A549 (cell line): Measurements from ENCODE around the gene LIMA1. TPM values are rescaled to one million over a fixed set of nuclear protein-coding genes. Genes with fewer than 3 reads are reported as not detected.
A peak's percentile ranks its signal among the peaks of the same experiment; 100 is the strongest.

Source experiments
- ATAC-seq, 2 experiments: fragments of 200-7000 bp in 1 of 2; fragments of >200 bp in 1 of 2; cut with Nextera tagmentation in 1 of 2; cut with Tn5 transposase in 1 of 2; 3 replicates each; pipeline versions ENCODE4 v1.8.0 to v1.9.1; 2018 to 2020; ENCODE audit warnings: mild to moderate bottlenecking in 1 of 2, moderate library complexity in 1 of 2
- CTCF ChIA-PET: fragments of 300-600 bp; sonication (Branson Sonifier 250); formaldehyde crosslinking; extraction: SDS; loops from one replicate; lab custom pipeline; 2021; ENCODE audit warnings: antibody characterized with exemption, inconsistent platforms; lab: Yijun Ruan, JAX
- POLR2A ChIA-PET: fragments of 350-600 bp; formaldehyde crosslinking; extraction: SDS; loops from one replicate; lab custom pipeline; 2021; ENCODE audit warnings: antibody characterized with exemption, inconsistent platforms; lab: Yijun Ruan, JAX
- DNase-seq, 2 experiments: peaks; one replicate each; pipeline versions ENCODE4 v3.0.0 to v3.0.0-alpha.2; 2011 to 2016; ENCODE audit warnings: low read depth in 1 of 2, low spot score in 1 of 2
- FAIRE-seq: peaks from 2 replicates; lab custom pipeline; 2011; peaks lifted over from hg19 to GRCh38; lab: Jason Lieb, UNC
- H3K27ac ChIP-seq, 2 experiments: fragments of >200 bp; sonication (Bioruptor Twin); formaldehyde crosslinking; 3 replicates each; pipeline ENCODE4 v1.5.1; 2016 to 2017
- H3K4me1 ChIP-seq: fragments of >200 bp; sonication (Bioruptor Twin); formaldehyde crosslinking; 3 replicates; pipeline ENCODE4 v1.6.1; 2016
- H3K4me2 ChIP-seq: fragments of >200 bp; sonication (Bioruptor Twin); formaldehyde crosslinking; 3 replicates; pipeline ENCODE4 v1.6.1; 2016
- H3K4me3 ChIP-seq: fragments of >200 bp; sonication (Bioruptor Twin); formaldehyde crosslinking; 3 replicates; pipeline ENCODE4 v1.5.1; 2016
- H3K9me3 ChIP-seq: fragments of >200 bp; sonication (Bioruptor Twin); formaldehyde crosslinking; 3 replicates; pipeline ENCODE4 v1.6.1; 2016
- CEBPB ChIP-seq, 2 experiments: fragments of >200 bp in 1 of 2; sonication (Bioruptor Twin) in 1 of 2; formaldehyde crosslinking in 1 of 2; IDR thresholded peaks; 2 replicates each; pipeline ENCODE4 v1.6.1; 2012 to 2016
- HEYL ChIP-seq: fragments of 250-450 bp; sonication (Bioruptor Pico); IDR thresholded peaks from 2 replicates; pipeline ENCODE4 v1.8.0; 2021; ENCODE audit warnings: mild to moderate bottlenecking, moderate library complexity
- HOXA7 ChIP-seq: fragments of 250-450 bp; sonication (Bioruptor Pico); IDR thresholded peaks from 2 replicates; pipeline ENCODE4 v1.5.0; 2020; ENCODE audit warnings: mild to moderate bottlenecking, moderate library complexity
- MAFK ChIP-seq: fragments of 450-650 bp; IDR thresholded peaks from 2 replicates; pipeline ENCODE4 v1.6.1; 2014; ENCODE audit not compliant: partially characterized antibody
- MAX ChIP-seq: IDR thresholded peaks from 2 replicates; pipeline ENCODE4 v1.6.1; 2012
- MAZ ChIP-seq: fragments of 150-350 bp; IDR thresholded peaks from 2 replicates; pipeline ENCODE4 v1.6.1; 2014; ENCODE audit warnings: antibody characterized with exemption, low read depth, low read length, borderline replicate concordance
- NFE2L2 ChIP-seq: fragments of 150-350 bp; conservative IDR thresholded peaks from 2 replicates; pipeline ENCODE4 v1.6.1; 2014; ENCODE audit warnings: low read length
- POLR2A ChIP-seq: IDR thresholded peaks from 2 replicates; pipeline ENCODE4 v1.6.1; 2012; ENCODE audit warnings: mild to moderate bottlenecking, low read length
- TP53 ChIP-seq: fragments of 250-450 bp; sonication (Bioruptor Pico); IDR thresholded peaks from 2 replicates; pipeline ENCODE4 v1.5.0; 2021; ENCODE audit warnings: mild to moderate bottlenecking, moderate library complexity
- WGBS: methylation state at CpG from one replicate; pipeline ENCODE4 v1.1.6; 2017; ENCODE audit errors: missing lambda C conversion rate; 5-methylcytosine and 5-hydroxymethylcytosine counted together
- polyA plus RNA-seq, 4 experiments: library from polyadenylated mRNA; depleted of rRNA in 3 of 4; stranded (reverse); fragments of >200 nt; fragmentation: RNase III in 1 of 4; extraction: RNeasy Plus Mini Kit Qiagen cat#74134 plus additional on column Dnase treatment in 1 of 4; gene quantifications; 2 replicates in 3 of 4; 3 replicates in 1 of 4; pipeline ENCODE4 v1.2.3, GENCODE V29; 2011 to 2017
- TF ChIP-seq, protein P1 (sequence below): fragments of 150-350 bp; IDR thresholded peaks from 2 replicates; pipeline ENCODE4 v1.6.1; 2014; ENCODE audit warnings: low read depth, mild to moderate bottlenecking, low read length
- TF ChIP-seq, protein P2 (sequence below): fragments of >200 bp; sonication (Bioruptor Twin); formaldehyde crosslinking; IDR thresholded peaks from 3 replicates; pipeline ENCODE4 v1.6.1; 2016
- TF ChIP-seq, protein P3 (sequence below): fragments of >200 bp; sonication (Bioruptor Twin); formaldehyde crosslinking; IDR thresholded peaks from 2 replicates; pipeline ENCODE4 v1.6.1; 2016

LIMA1 gene
- polyA plus RNA-seq, 2 of the 4 experiments (the other 2 are of a cell fraction): 9.0 to 23.4 TPM

GRCh38 chr12:50222275-50222783 is 61.0 kb downstream of the LIMA1 start:
- peak overlapping the region; percentile 6; the same call in 1 of the 3 replicates for H3K4me3 ChIP-seq
- POLR2A ChIA-PET: interaction anchor here (0.7 to 2.8 kb wide), 6 partner anchors 10 to 179 kb away, joined by 3 to 13 read pairs (median 5); partner anchors contain the start of genes LARP4 and LIMA1
- CTCF ChIA-PET: interaction anchor here (0.6 to 3.0 kb wide), 17 partner anchors 9 to 147 kb away, joined by 3 to 12 read pairs (median 4); partner anchors contain the start of genes LIMA1 and SMARCD1
- TF ChIP-seq HEYL (CRISPR knock-in tag) (no peak), MAZ (no peak), MAX (0 out of 2 replicates have a peak, but pooled peaks have one; percentile 21)
- TF ChIP-seq, protein P1, sequence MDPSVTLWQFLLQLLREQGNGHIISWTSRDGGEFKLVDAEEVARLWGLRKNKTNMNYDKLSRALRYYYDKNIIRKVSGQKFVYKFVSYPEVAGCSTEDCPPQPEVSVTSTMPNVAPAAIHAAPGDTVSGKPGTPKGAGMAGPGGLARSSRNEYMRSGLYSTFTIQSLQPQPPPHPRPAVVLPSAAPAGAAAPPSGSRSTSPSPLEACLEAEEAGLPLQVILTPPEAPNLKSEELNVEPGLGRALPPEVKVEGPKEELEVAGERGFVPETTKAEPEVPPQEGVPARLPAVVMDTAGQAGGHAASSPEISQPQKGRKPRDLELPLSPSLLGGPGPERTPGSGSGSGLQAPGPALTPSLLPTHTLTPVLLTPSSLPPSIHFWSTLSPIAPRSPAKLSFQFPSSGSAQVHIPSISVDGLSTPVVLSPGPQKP: peak; percentile 90; the same call in 1 of the 2 replicates
- DNase-seq: peak in 1 of 2 experiments; percentile 73
- 58% methylated on average over 5 of the region's 5 CpGs for WGBS
- H3K4me2 ChIP-seq: peak overlapping the region; percentile 60
- peak overlapping the region; percentile 43 to 67 for H3K27ac ChIP-seq
- peaks cover 54% of the 10 kb centered on the region for H3K4me1 ChIP-seq
- H3K9me3 ChIP-seq: no peaks in the 10 kb centered on the region
- ATAC-seq: peak; percentile 82 to 89; a peak in 5 of 6 replicates
- no peak for FAIRE-seq

DNA sequence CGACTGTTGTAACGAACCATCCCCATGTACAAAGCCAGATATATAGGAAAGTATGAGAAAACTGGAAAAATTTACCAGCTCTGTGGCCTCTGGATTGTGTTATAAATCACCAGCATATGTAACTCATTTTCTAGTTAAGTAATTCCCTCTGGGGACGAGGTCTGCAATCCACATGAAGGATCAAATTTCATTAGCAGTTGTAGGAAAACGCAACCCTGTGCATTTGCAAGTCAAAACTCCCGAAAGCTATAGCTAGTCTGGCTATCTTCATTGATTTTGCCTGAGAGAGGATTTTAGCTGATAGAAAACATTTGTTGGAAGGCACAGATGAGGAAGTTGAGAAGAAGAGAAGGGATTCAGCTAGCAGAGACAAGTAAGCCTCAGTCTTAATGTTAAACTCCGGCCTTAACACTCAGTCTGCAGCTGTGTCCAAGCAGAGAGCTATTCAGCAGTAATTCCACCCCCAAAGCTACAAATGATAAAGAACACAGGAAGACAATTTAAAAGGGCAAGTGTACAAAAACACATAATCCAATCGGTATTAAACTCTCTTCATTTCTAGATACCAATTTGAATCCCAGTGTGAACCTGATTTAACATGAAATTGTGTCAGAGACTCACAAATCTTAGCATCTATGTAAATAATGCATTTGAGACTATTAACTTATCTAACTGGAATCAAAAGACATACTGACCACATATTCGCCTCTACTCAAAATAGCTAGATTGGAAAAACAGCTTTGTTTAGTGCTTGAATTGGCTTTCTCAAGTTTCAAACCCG is 61.9 kb downstream of the LIMA1 start:
- Histone ChIP-seq H3K4me1 (peaks cover 54% of the 10 kb centered on the region), H3K4me3 (peak overlapping the region; percentile 6; the same call in 1 of the 3 replicates), H3K9me3 (no peaks in the 10 kb centered on the region), H3K4me2 (peak overlapping the region; percentile 60), H3K27ac (peak overlapping the region; percentile 43 to 67; a peak in 5 of 6 replicates)
- FAIRE-seq (no peak), ATAC-seq (peak in 1 of 2 experiments; percentile 61; a peak in 3 of 6 replicates), DNase-seq (peak in 1 of 2 experiments; percentile 31)
- WGBS: 52% methylated on average over 9 of the region's 9 CpGs
- CTCF ChIA-PET: interaction anchor here (1.0 to 3.0 kb wide), 9 partner anchors 9 to 146 kb away, joined by 3 to 12 read pairs (median 5); partner anchors contain the start of gene SMARCD1
- no peak for TF ChIP-seq POLR2A
- 0 out of 4 replicates have a peak, but pooled peaks of 1 of the 2 experiments have one; percentile 20 for TF ChIP-seq CEBPB (IDR thresholded peaks at IDR 0.05)
- 0 out of 2 replicates have a peak, but pooled peaks have one; percentile 15 for TF ChIP-seq HOXA7 (CRISPR knock-in tag)
- POLR2A ChIA-PET: interaction anchor here (0.6 to 2.8 kb wide), 8 partner anchors 9 to 62 kb away, joined by 3 to 13 read pairs (median 5); partner anchors contain the start of genes CERS5 and LIMA1

GRCh38 chr12:50220363-50220995 is 62.8 kb downstream of the LIMA1 start:
- ChIA-PET CTCF (interaction anchor here (1.6 to 3.0 kb wide), 6 partner anchors 8 to 95 kb away, joined by 4 to 12 read pairs (median 6); no protein-coding TSS in a partner anchor), POLR2A (interaction anchor here (1.2 to 2.8 kb wide), 3 partner anchors 20 to 63 kb away, joined by 4 to 13 read pairs (median 4); partner anchors contain the start of genes CERS5 and LIMA1)
- peak overlapping the region; percentile 60 for H3K4me2 ChIP-seq
- H3K4me3 ChIP-seq: 0 out of 3 replicates have a peak overlapping the region, but pooled peaks have one; percentile 6
- peak overlapping the region; percentile 43 to 67; a peak in 3 of 6 replicates for H3K27ac ChIP-seq
- TF ChIP-seq MAFK (peak; percentile 63), NFE2L2 (no peak), POLR2A (no peak), TP53 (CRISPR knock-in tag) (no peak)
- TF ChIP-seq, protein P2, sequence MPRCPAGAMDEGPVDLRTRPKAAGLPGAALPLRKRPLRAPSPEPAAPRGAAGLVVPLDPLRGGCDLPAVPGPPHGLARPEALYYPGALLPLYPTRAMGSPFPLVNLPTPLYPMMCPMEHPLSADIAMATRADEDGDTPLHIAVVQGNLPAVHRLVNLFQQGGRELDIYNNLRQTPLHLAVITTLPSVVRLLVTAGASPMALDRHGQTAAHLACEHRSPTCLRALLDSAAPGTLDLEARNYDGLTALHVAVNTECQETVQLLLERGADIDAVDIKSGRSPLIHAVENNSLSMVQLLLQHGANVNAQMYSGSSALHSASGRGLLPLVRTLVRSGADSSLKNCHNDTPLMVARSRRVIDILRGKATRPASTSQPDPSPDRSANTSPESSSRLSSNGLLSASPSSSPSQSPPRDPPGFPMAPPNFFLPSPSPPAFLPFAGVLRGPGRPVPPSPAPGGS: no peak
- TF ChIP-seq, protein P3, sequence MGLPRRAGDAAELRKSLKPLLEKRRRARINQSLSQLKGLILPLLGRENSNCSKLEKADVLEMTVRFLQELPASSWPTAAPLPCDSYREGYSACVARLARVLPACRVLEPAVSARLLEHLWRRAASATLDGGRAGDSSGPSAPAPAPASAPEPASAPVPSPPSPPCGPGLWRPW: no peak
- no peaks in the 10 kb centered on the region for H3K9me3 ChIP-seq
- DNase-seq: peak in 1 of 2 experiments; percentile 42
- peak in 1 of 2 experiments; percentile 40; a peak in 2 of 6 replicates for ATAC-seq
- FAIRE-seq: no peak
- H3K4me1 ChIP-seq: peaks cover 54% of the 10 kb centered on the region
- 49% methylated on average over 4 of the region's 4 CpGs for WGBS
